Dedifferentiated amniotic fluid mesenchymal stem cell (primary cell): Measurements from ENCODE around the gene ACOXL.

Experiments used
- DNase-seq: peaks from one replicate; pipeline ENCODE4 v3.0.0-alpha.2; 2016; ENCODE audit errors: extremely low spot score

ACOXL gene

DNA sequence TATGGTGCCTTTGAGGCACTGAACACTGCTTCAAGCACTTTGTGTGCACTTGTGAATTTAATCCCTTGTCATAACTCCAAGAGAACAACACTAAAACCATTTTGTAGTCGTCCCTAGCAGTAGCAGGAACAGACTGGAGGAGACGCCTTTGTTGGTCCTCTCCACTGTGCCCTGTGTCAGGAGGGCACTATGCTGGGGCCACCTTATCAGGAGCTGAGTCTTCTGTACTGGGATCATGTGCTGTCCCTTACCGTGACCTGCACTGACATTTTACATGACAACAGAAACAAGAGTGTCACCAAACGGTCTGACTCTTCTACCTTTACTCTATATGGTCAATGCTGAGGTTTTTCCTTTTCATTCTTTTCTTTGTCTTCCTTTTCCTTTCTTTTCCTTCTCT is 62.0 kb downstream of the ACOXL start:
- no peak for DNase-seq

DNA sequence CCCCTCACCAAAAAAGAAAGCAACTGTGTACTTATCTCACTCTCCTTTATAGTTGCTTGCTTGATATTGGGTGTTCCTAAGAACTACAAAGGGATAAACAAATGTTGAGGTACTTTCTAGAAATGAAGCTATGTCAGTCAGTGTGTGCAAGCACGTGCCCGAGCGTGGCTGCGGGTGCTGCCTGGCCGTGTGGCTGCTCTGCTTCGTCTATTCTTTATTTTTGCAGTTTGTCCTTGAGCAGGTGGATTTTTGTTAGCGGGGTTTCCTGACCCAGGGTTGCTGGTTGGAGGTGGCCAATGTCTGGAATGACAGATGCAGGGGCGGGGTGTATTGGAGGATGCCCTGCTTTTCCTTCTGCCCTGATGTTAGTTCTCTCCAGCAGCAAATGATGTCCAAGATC is 62.6 kb downstream of the ACOXL start:
- DNase-seq, result no peak

- DNase-seq, result no peak
Observed at GRCh38 chr2:110796716-110797301, 64.4 kb downstream of the ACOXL start.

DNA sequence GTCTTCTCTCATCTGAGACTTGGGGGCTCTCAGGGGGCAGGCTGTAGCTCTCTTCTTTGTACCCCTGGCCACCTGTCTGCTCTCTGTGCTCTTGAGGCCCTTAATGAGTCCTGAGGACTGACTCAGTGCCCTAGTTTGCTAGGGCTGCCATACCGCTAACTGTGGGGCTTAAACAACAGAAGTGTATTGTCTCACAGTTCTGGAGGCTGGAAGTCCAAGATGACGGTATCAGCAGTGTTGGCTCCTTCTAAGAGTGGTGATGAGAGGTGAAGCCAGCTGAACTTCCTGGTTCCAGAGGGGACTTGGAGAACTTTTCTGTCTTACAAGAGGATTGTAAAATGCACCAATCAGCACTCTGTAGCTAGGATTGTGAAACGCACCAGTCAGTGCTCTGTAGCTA is 67.0 kb downstream of the ACOXL start:
- DNase-seq, result no peak

GRCh38 chr2:110800611-110801402 is 68.4 kb downstream of the ACOXL start:
- no peak for DNase-seq

- DNase-seq, result no peak
Observed at GRCh38 chr2:110802208-110802932, 70.0 kb downstream of the ACOXL start.

DNA sequence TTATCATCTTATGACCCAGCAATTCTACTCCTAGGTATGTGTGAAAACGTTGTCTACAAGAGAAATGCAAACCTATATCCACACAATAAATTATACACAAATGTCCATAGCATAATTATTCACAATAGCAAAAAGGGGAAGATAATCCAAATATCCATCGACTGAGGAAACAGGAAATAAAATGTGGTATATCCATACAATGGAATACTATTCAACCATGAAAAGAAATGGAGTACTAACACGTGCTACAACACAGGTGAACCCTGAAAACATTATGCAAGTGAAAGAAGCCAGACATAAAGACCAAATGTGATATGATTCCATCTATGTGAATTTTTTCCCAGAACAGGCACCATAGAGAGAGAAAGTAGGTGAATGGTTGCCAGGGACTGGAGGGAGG is 72.1 kb downstream of the ACOXL start:
- no peak for DNase-seq

- no peak for DNase-seq
Observed at GRCh38 chr2:110804915-110805314, 72.5 kb downstream of the ACOXL start.

DNA sequence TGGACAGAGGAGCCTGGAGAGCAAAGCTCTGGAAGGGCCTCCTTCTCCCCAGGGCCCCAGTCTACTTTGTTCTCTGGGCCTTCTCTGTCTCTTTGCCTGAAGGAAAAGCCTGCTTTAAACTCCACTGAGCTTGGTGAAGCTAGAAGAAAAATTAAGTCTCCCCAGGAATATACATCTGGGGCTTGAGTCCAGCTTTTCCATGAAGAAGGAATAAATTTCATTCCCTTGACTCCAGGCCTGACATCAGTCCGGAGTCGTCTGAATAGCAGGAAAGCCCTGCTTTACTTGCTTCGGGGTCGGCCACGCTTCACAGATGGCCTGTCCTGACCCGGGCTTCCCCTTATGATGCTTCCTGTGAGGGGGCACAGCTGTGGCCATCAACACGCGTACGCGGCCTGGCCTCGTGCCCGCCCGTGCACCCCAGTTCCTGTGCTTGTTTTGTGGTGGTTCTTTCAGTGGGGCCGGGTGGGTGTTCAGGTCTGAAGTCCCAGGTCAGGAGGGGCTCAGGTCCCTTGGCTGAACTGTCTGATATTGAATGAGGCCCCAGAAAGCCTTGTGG is 73.6 kb downstream of the ACOXL start:
- DNase-seq, result no peak

GRCh38 chr2:110807522-110807921 is 75.1 kb downstream of the ACOXL start:
- no peak for DNase-seq

DNA sequence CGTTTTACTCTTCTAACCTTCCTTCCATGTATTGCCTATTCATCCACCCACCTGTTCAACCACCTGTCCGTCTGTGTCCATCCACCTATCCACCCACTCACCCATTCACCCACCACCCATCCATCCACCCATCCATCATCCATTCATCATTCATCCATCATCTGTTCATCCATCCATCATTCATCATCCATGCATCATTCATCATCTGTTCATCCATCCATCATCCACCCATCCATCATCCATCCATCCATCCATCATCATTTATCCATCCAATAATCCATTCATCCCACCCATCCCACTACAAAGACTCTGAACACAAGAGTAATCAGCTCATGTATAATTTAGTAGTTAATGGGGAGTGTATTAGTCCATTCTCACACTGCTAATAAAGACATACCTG is 78.0 kb downstream of the ACOXL start:
- DNase-seq, result no peak

DNA sequence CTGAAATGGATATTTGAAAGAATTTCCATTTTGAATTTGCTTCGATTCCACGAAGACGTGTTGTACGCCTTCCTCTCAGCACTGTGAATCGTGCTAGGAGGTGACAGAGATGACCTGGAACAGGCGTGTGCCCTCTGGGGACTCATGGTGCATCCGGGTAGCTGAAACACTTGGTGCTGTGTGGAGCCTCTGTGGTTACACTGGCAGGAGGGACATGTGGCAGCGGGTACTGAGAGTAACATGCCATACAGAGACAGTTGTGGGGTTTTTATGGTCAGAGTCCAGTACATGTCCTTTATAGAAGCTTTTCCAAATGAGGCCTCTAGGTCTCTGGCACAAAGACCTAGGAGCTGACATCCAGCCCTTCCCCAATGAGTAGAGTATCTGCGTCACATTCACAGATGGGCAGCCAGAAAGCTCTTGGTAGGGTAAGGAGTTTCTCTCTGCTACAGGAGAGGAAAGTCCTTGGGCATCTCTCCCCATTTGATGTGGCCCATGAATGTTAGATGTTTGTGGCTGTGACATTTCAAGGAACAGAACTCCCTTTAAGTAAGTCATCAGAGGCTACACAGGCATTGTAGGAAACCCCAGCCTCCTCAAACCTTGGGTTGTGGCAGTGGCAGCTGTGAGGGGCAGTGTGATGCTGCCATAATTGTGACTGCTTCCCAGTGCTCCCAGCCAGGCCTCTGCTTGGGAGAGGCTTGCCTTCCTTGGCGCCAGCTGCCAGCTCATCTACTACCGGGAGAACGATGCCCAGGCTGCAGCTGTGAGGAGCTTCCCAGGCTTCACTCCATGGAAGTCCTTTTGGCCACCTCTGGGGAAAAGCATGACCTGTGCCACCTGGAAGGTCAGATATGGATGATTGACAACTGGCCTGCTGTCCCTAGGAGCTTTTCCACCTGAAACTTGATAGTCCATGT is 80.6 kb downstream of the ACOXL start:
- no peak for DNase-seq

DNA sequence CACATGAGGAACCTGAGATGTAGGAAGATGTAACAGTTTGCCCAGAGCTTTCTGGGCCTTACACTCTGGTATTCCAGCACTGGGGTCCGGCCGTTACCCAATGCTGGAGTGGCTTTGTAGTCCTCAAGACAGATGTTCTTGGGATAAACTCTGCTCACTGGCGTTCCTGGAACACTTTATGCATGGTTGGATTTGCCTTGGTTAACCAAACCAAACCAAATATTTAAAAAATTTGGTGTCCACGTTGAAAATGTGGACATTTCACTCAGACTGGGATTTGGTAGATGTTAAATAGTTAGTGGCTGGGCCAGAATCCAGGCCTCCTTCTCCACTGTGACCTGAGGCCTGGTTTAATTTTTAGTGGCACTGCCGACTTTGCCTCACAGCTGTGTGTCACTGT is 81.5 kb downstream of the ACOXL start:
- DNase-seq, result no peak

GRCh38 chr2:110815938-110816337 is 83.6 kb downstream of the ACOXL start:
- DNase-seq, result no peak

GRCh38 chr2:110816404-110817365 is 84.3 kb downstream of the ACOXL start:
- DNase-seq, result no peak

DNA sequence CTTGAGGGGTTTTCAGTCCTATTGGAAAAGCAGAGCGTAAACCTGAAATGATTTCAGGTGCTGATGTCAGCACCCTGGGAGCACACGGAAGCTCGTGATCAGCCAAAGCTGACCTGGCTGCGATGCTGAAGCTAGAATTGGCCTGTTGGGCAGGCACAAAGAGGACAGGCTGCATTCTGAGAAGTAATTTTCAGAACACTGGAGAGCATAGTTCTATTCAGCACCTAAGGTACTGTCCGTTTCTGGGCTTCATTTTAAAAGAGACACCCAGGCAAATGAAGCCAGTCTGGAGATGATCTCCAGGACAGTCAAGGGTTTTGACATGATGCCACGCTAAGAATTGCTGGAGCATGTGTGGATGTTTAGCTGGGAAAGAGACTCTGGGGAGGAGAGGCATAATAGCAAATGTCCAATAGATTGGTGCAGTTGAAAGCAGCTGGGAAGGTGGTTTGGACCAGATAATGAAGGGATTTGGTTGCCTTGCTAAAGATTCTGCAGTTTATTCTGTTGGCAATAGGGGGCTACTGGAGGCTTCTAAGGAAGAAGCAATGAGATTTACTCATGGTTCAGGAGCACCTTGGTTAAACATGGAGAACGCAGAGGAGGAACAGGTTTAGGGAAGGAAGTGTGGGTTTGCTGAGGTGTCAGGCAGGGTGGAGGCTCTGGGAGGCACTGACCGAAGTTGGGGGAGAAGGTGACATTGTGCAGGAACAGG is 86.6 kb downstream of the ACOXL start:
- no peak for DNase-seq

DNA sequence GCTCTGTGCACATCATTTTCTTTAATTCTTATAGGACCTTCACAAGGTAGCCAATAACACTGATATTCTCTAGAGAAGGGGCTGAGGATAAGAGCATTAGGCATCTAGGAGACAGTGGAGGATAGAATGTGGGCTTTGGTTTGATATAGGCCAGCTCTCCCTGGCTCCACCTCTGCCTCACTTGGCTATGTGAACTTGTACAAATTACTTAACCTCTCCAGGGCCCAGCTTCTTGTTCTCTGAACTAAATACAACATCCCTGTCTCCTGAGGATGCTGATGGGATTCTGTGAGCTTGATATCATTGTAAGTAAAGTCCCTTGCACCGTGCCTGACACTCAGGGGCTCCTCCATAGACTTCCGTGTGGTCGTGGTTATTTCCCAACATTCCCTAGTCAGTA is 87.3 kb downstream of the ACOXL start:
- DNase-seq, result no peak

DNA sequence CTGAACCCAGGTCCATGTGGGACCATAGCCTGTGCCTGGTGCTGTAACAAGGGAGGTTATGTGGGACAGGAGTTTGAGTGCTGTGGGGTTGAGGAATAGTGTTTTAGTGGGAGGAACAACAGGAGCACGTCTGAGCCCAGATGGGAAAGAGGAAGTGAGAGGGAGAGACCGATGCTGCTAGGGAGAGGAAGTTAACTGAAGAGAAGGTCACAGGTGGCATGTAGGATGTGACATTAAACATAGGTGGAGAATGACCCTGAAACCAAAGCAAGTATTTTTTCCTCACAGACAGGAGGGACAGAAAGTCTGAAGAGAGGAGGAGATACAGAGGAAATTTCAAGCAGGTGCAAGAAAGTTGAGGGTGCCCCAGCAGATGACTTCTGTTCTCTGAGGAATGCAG is 87.8 kb downstream of the ACOXL start:
- no peak for DNase-seq

DNA sequence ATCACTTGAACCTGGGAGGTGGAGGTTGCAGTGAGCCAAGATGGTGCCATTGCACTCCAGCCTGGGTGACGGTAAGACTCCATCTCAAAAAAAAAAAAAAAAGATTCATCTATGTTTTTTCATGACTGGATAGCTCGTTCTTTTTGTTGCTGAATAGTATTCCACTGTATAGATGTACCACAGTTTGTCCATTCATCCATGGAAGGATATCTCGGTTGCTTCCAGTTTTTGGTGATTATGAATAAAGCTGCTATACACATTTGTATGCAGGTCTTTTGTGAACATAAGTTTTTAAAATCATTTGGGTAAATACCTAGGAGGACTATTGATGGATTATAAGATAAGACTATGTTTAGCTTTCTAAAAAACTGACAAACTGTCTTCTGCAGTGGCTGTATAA is 90.8 kb downstream of the ACOXL start:
- no peak for DNase-seq

GRCh38 chr2:110827511-110827910 is 95.1 kb downstream of the ACOXL start:
- DNase-seq, result no peak
